Astrocyte of the cerebellum (primary cell): ENCODE data around the gene C1orf21.

Experiments used
- DNase-seq: peaks from one replicate; pipeline ENCODE4 v3.0.0-alpha.2; 2011; ENCODE audit warnings: low read depth
- H3K4me3 ChIP-seq: 2 replicates; pipeline ENCODE4 v1.5.1; 2011; ENCODE audit warnings: mild to moderate bottlenecking, low read depth, low read length, moderate library complexity
- in situ Hi-C: cut with HindIII; loops from 2 replicates; pipeline ENCODE4 v1.10.0; 2017; ENCODE audit warnings: low sequenced_read_pairs
- TF ChIP-seq, protein P1 (sequence below): IDR thresholded peaks from 2 replicates; pipeline ENCODE4 v1.5.1; 2012; ENCODE audit warnings: low read length, low read depth, moderate library complexity, mild to moderate bottlenecking; ENCODE audit errors: missing control alignments

Gene C1orf21

DNA sequence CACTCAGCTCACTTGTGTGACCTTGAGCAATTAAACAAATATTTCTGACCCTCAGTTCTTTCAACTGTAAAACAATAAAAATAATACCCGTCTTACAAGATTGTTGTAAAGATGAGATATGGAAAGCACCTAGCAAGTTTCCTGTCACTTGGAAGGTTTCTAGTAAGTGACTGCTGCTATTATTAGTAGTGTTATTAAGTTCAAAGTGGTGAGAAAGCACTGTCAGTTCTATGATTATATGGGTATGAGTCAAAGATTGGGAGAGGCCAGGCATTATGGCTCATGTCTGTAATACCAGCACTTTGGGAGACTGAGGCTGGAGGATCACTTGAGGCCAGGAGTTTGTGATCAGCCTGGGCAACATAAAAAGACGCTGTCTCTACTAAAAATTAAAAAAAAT is 145.4 kb downstream of the C1orf21 start:
- TF ChIP-seq, protein P1, sequence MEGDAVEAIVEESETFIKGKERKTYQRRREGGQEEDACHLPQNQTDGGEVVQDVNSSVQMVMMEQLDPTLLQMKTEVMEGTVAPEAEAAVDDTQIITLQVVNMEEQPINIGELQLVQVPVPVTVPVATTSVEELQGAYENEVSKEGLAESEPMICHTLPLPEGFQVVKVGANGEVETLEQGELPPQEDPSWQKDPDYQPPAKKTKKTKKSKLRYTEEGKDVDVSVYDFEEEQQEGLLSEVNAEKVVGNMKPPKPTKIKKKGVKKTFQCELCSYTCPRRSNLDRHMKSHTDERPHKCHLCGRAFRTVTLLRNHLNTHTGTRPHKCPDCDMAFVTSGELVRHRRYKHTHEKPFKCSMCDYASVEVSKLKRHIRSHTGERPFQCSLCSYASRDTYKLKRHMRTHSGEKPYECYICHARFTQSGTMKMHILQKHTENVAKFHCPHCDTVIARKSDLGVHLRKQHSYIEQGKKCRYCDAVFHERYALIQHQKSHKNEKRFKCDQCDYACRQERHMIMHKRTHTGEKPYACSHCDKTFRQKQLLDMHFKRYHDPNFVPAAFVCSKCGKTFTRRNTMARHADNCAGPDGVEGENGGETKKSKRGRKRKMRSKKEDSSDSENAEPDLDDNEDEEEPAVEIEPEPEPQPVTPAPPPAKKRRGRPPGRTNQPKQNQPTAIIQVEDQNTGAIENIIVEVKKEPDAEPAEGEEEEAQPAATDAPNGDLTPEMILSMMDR, result no peak
- DNase-seq, result no peak
- no peak overlapping the region for H3K4me3 ChIP-seq
- in situ Hi-C loops, result no loop called here

DNA sequence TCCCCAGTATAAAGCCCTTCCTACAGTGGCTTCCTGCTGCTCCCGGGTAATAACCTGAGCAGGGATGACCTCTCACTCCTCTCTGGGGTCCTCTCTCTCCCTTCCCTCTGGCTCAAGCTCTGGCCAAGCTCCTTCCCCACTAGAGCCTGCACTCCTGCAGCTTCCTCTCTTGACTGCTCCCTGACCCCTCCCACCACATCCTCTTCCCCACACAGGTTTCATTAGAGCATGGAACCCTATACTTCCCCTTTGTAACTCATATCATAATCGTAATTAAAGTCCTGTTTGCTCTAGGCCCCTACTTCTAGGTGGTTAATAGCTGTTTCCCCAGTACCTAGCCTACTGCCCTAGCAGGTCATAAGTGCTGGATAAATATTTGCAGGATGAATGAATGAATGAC is 146.2 kb downstream of the C1orf21 start:
- H3K4me3 ChIP-seq, result no peak overlapping the region
- DNase-seq, result no peak
- in situ Hi-C loops, result no loop called here
- TF ChIP-seq, protein P1, result no peak

DNA sequence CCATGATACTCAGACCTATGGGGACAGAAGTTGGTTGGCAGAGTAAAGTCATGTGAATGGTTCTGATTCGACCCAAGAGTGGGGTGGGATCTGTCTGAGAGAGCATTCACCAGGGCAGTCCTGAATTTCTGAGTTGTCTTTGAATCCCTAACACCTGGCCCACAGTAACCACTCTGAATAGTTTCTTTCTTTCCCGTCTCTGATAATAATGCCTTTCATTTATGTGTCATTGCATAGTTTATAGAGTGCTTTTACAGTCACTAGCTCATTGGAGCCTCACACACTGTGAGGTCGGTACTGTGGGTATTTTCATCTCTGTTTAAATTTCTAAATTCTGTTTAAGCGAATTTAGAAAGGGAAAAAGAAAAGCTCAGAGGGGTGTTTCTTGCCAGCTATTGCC is 147.1 kb downstream of the C1orf21 start:
- in situ Hi-C loops, result no loop called here

DNA sequence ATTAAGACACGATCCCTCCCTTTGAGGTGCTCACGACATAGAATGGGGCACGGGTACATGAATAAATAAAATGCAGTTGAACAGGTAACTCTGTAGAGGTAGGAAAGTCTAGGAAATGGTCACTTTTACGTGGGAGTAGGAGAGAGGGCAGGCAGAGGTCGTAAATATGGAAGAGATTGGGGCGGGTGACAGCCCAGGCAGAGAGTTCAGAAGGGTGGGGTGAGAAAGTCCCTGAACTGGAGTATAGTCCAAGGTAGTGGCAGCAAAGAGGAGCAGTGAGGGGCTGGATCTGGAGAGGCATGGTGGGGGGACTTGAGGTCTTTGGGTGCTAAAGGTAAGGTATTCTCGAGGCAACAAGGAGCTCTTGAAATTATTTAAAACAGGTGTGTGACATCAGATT is 147.9 kb downstream of the C1orf21 start:
- DNase-seq, result no peak
- TF ChIP-seq, protein P1, result no peak
- in situ Hi-C loops, result no loop called here
- no peak overlapping the region for H3K4me3 ChIP-seq

More for the DNA sequence above, 147.1 kb downstream of the C1orf21 start:
- TF ChIP-seq, protein P1, result no peak
- no peak for DNase-seq
- no peak overlapping the region for H3K4me3 ChIP-seq

DNA sequence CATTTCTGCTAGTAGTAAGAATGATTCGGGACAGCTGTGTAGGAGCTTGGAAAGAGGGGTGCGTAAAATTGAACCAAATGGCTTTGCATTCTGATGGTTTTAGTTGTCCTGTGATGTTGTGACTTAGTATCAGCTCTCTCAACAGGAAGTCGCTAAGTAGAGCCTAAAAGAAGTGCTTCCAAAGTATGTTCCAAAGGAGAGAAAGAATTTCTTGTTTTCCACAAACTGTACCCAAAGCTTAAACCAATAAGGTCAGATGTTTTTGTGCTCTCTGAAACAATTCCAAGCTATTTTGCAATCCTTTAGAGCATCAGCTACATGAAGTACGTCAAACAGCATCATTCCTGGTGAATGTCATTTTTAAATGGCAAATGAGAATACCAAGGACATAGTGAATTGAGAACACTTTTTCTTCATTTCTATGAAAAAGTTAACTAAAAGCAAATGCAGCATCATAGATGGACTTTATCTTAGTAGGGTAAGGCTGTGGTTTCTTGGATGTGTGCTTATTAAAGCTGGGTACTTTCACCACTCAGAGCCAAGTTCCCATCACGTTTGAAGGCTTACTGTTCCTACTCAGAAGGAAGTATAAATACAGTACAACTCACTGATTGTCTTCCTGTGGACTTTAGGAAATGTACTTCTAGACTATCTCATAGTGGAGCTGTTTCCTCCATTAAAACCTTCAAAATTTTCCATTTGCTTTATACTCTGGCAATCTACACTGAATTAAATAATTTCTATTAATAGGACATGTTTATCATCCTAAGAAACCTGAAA is 148.6 kb downstream of the C1orf21 start:
- H3K4me3 ChIP-seq, result no peak overlapping the region
- in situ Hi-C loops, result no loop called here
- DNase-seq, result no peak
- TF ChIP-seq, protein P1, result no peak

DNA sequence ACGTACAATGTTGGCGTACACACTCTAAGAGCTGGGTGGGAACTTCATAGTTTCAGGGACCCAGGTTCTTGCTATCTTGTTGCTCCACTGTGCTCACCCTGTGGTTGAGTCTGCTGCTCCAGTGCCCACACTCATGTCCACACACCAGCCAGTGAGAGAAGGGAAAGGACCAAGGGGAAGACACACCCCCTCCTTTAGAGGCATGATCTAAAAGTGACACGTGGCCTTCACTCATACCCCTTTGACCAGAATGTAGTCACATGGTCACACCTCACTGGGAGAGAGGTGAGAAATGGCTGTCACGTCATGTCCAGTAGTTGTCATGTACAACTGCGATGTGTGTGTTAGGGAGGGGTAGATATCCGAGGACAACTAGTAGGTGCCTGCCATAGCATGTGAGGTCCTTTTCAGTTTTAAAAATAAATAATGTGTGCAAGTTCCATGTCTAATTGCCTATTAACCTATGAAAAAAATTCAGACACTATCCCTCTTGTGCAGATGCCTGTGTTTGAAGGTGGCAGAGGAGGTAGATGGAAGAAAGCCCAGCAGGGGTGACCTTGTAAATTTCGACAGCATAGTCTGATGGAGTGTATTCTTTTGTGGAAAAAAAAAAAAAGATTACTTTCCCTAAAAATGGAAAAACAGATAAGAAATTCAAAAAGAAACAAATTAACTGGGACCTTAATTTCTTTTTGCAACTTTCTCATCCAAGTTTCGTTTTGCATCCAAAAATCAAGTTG is 149.6 kb downstream of the C1orf21 start:
- no peak overlapping the region for H3K4me3 ChIP-seq
- DNase-seq, result no peak
- TF ChIP-seq, protein P1, result no peak
- in situ Hi-C loops, result no loop called here
